K562 (cell line): ENCODE results near the gene GRIK2. TPM values are rescaled to one million over a fixed set of nuclear protein-coding genes. Genes with fewer than 3 reads are reported as not detected.

Experiments used
- ATAC-seq: fragments of 200-7000 bp; cut with Tn5 transposase; 3 replicates; pipeline ENCODE4 v1.9.1; 2020; ENCODE audit warnings: moderate library complexity
- BruUV-seq: library from RNA; stranded (reverse); fragments of 400-500 nt; replicated peaks from 2 replicates; lab custom pipeline; 2021; lab: Mats Ljungman, UMichigan
- CTCF ChIA-PET: fragments of 300-600 bp; formaldehyde crosslinking; extraction: SDS; loops from one replicate; lab custom pipeline; 2021; ENCODE audit warnings: low intra/inter-chr PET ratio; lab: Yijun Ruan, JAX
- POLR2A ChIA-PET: fragments of 300-600, 350-650 bp; sonication (Branson Sonifier 250); formaldehyde crosslinking; extraction: SDS; loops from one replicate; lab custom pipeline; 2021; ENCODE audit warnings: antibody characterized with exemption, inconsistent platforms; lab: Yijun Ruan, JAX
- DNase-seq, 4 experiments: peaks; one replicate each; pipeline versions ENCODE4 v3.0.0 to v3.0.0-alpha.2; 2011 to 2018; ENCODE audit warnings: low spot score in 3 of 4, mixed read lengths in 3 of 4; ENCODE audit errors: extremely low read depth in 1 of 4
- FAIRE-seq: peaks from 2 replicates; lab custom pipeline; 2011; peaks lifted over from hg19 to GRCh38; lab: Jason Lieb, UNC
- H2AFZ ChIP-seq: 2 replicates; pipeline ENCODE4 v1.6.0; 2011; ENCODE audit warnings: low read depth, low read length, control low read depth, inconsistent platforms
- H3K27ac ChIP-seq: fragments of 200-600 bp; 3 replicates; pipeline ENCODE4 v1.8.0; 2011; ENCODE audit warnings: low read depth, mild to moderate bottlenecking, control low read depth, inconsistent platforms, low read length, moderate library complexity, mixed read lengths; ENCODE audit errors: extremely low read depth
- H3K27me3 ChIP-seq, 2 experiments: fragments of 300-600 bp in 1 of 2; 2 replicates in 1 of 2; 3 replicates in 1 of 2; pipeline versions ENCODE4 v1.6.0 to v1.8.0; 2011; ENCODE audit warnings: inconsistent platforms in 2 of 2, low read length in 2 of 2, mild to moderate bottlenecking in 1 of 2, mixed read lengths in 1 of 2, moderate library complexity in 1 of 2; ENCODE audit not compliant: control insufficient read depth in 2 of 2, insufficient read depth in 2 of 2
- H3K36me3 ChIP-seq: fragments of 300-600 bp; 3 replicates; pipeline ENCODE4 v1.8.0; 2011; ENCODE audit warnings: mild to moderate bottlenecking, low read length, inconsistent platforms; ENCODE audit not compliant: control insufficient read depth, insufficient read depth
- H3K4me1 ChIP-seq, 2 experiments: fragments of 200-600 bp in 1 of 2; replicated peaks in 1 of 2; 2 replicates in 1 of 2; 3 replicates in 1 of 2; pipeline versions ENCODE4 v1.5.1 to v1.8.0; 2011; ENCODE audit warnings: inconsistent platforms in 2 of 2, low read length in 2 of 2, mild to moderate bottlenecking in 1 of 2, mixed read lengths in 1 of 2, moderate library complexity in 1 of 2; ENCODE audit not compliant: control insufficient read depth in 2 of 2, insufficient read depth in 2 of 2
- H3K4me2 ChIP-seq: 2 replicates; pipeline ENCODE4 v1.6.1; 2011; ENCODE audit warnings: low read length, control low read depth, inconsistent platforms, mixed read lengths; ENCODE audit not compliant: insufficient read depth
- H3K4me3 ChIP-seq: fragments of 200-600 bp; sonication (generic), shearing (Covaris generic); 2 replicates; pipeline ENCODE4 v1.5.1; 2016; ENCODE audit warnings: control low read depth, inconsistent platforms
- H3K79me2 ChIP-seq: fragments of 200-600 bp; 3 replicates; pipeline ENCODE4 v1.8.0; 2011; ENCODE audit warnings: low read length, inconsistent platforms; ENCODE audit not compliant: control insufficient read depth, insufficient read depth
- H3K9ac ChIP-seq, 2 experiments: 2 replicates each; pipeline versions ENCODE4 v1.6.0 to v1.6.1; 2011; ENCODE audit warnings: low read depth in 2 of 2, low read length in 2 of 2, control low read depth in 1 of 2, inconsistent platforms in 1 of 2, mild to moderate bottlenecking in 1 of 2, mixed read lengths in 1 of 2; ENCODE audit not compliant: insufficient read depth in 1 of 2
- H3K9me1 ChIP-seq: one replicate; pipeline ENCODE4 v1.6.0; 2011; ENCODE audit warnings: inconsistent platforms, mild to moderate bottlenecking, low read length, moderate library complexity; ENCODE audit not compliant: control insufficient read depth, insufficient read depth
- H3K9me3 ChIP-seq: replicated peaks from 2 replicates; pipeline ENCODE4 v1.5.1; 2011; ENCODE audit warnings: low read depth, low read length, inconsistent platforms; ENCODE audit not compliant: control insufficient read depth, insufficient read depth
- H4K20me1 ChIP-seq: replicated peaks from 2 replicates; pipeline ENCODE4 v1.6.1; 2011; ENCODE audit warnings: low read length, inconsistent platforms, mixed read lengths; ENCODE audit not compliant: control insufficient read depth, insufficient read depth
- BRD9 ChIP-seq: fragments of 450-650 bp; IDR thresholded peaks from 2 replicates; pipeline ENCODE4 v1.6.1; 2018; ENCODE audit warnings: low read depth; ENCODE audit not compliant: partially characterized antibody
- FOSL1 ChIP-seq: fragments of 200-800 bp; sonication (Bioruptor generic); conservative IDR thresholded peaks from 2 replicates; pipeline ENCODE4 v1.6.1; 2016; ENCODE audit warnings: missing genetic modification characterization, missing compliant biosample characterization
- HOXB6 ChIP-seq: fragments of 250-450 bp; sonication (Bioruptor Pico); IDR thresholded peaks from 2 replicates; pipeline ENCODE4 v1.5.1; 2022; ENCODE audit warnings: mild to moderate bottlenecking, borderline replicate concordance
- JUND ChIP-seq, 2 experiments: IDR thresholded peaks; 2 replicates in 1 of 2; 3 replicates in 1 of 2; pipeline ENCODE4 v1.6.1; 2011; ENCODE audit warnings: borderline replicate concordance in 2 of 2, low read depth in 2 of 2, low read length in 2 of 2, improper control_type of control experiment in 1 of 2, missing biosample characterization in 1 of 2, missing genetic modification characterization in 1 of 2, missing genetic modification reagents in 1 of 2
- MXI1 ChIP-seq: IDR thresholded peaks from 2 replicates; pipeline ENCODE4 v1.6.1; 2011; ENCODE audit warnings: low read depth, mild to moderate bottlenecking, improper control_type of control experiment, low read length
- PCBP1 ChIP-seq: fragments of 200-400 bp; formaldehyde crosslinking; IDR thresholded peaks from 2 replicates; pipeline ENCODE4 v1.6.1; 2018; ENCODE audit warnings: mild to moderate bottlenecking, low read depth, low read length; ENCODE audit not compliant: poor library complexity, severe bottlenecking
- PPARD ChIP-seq: fragments of 250-450 bp; sonication (Bioruptor Pico); IDR thresholded peaks from 2 replicates; pipeline ENCODE4 v1.8.0; 2022; ENCODE audit warnings: inconsistent platforms, mild to moderate bottlenecking, moderate library complexity
- XRCC4 ChIP-seq: IDR thresholded peaks from one replicate; pipeline ENCODE4 v1.6.1; 2011; ENCODE audit not compliant: insufficient read depth, insufficient read length; ENCODE audit errors: extremely low read depth
- YBX1 ChIP-seq: fragments of 450-650 bp; IDR thresholded peaks from 2 replicates; pipeline ENCODE4 v1.7.1; 2016; ENCODE audit warnings: mild to moderate bottlenecking
- ZC3H4 ChIP-seq: sonication (generic); formaldehyde crosslinking; IDR thresholded peaks from 2 replicates; pipeline ENCODE4 v1.9.0; 2021; ENCODE audit warnings: missing genetic modification reagents, borderline replicate concordance
- WGBS: fragments of 100-300 bp; shearing (Covaris generic); methylation state at CpG from one replicate; pipeline ENCODE4 v1.1.6; 2016; ENCODE audit warnings: low coverage, mixed read lengths; ENCODE audit not compliant: insufficient coverage; ENCODE audit errors: missing lambda C conversion rate; 5-methylcytosine and 5-hydroxymethylcytosine counted together
- in situ Hi-C: fragments of 300-500 bp; cut with MboI; formaldehyde crosslinking; loops from 4 replicates; pipeline ENCODE4 v1.15.0; 2018; ENCODE audit warnings: inconsistent platforms, mixed read lengths
- intact Hi-C: fragments of 100-400 bp; cut with micrococcal nuclease; formaldehyde crosslinking; loops from 2 replicates; pipeline ENCODE4 v1.14.2; 2022
- polyA plus RNA-seq, 8 experiments: library from polyadenylated mRNA; depleted of rRNA in 4 of 8; stranded (reverse) in 5 of 8; unstranded in 3 of 8; fragments of >200 nt; fragmentation: Nextera tagmentation in 2 of 8; fragmentation: Illumina TruSeq in 1 of 8; extraction: Ambion mirVana in 2 of 8; extraction: Trizol in 1 of 8; gene quantifications; 2 replicates each; pipeline versions ENCODE4 v1.2.1 to v1.2.3, GENCODE V29; 2011 to 2014; ENCODE audit warnings: inconsistent platforms in 1 of 8, missing spikeins in 1 of 8
- total RNA-seq, 7 experiments: library from RNA; depleted of rRNA in 6 of 7; stranded (reverse); fragments of >200 nt in 6 of 7; fragmentation: Illumina TruSeq in 2 of 7; extraction: Trizol in 2 of 7; gene quantifications; 2 replicates each; pipeline versions ENCODE4 v1.2.1 to v1.2.3, GENCODE V29; 2011 to 2021; ENCODE audit warnings: low replicate concordance in 1 of 7
- TF ChIP-seq, protein P1 (sequence below): fragments of 250-450 bp; sonication (Bioruptor Pico); IDR thresholded peaks from 2 replicates; pipeline ENCODE4 v1.4.0; 2020; ENCODE audit warnings: borderline replicate concordance
- TF ChIP-seq, protein P2 (sequence below): conservative IDR thresholded peaks from 2 replicates; pipeline ENCODE4 v1.6.1; 2011; ENCODE audit warnings: low read depth, mild to moderate bottlenecking, low read length; ENCODE audit not compliant: control insufficient read depth
- TF ChIP-seq, protein P3 (sequence below), 2 experiments: fragments of 450-650 bp; IDR thresholded peaks; 2 replicates each; pipeline ENCODE4 v1.6.1; 2018; ENCODE audit warnings: mild to moderate bottlenecking in 2 of 2, low read depth in 1 of 2; ENCODE audit not compliant: partially characterized antibody in 2 of 2

GRIK2 gene
- total and polyA plus RNA-seq, 9 of the 15 experiments (the other 6 are each of a cell fraction or from before 2014, with no cell fraction given): not detected

DNA sequence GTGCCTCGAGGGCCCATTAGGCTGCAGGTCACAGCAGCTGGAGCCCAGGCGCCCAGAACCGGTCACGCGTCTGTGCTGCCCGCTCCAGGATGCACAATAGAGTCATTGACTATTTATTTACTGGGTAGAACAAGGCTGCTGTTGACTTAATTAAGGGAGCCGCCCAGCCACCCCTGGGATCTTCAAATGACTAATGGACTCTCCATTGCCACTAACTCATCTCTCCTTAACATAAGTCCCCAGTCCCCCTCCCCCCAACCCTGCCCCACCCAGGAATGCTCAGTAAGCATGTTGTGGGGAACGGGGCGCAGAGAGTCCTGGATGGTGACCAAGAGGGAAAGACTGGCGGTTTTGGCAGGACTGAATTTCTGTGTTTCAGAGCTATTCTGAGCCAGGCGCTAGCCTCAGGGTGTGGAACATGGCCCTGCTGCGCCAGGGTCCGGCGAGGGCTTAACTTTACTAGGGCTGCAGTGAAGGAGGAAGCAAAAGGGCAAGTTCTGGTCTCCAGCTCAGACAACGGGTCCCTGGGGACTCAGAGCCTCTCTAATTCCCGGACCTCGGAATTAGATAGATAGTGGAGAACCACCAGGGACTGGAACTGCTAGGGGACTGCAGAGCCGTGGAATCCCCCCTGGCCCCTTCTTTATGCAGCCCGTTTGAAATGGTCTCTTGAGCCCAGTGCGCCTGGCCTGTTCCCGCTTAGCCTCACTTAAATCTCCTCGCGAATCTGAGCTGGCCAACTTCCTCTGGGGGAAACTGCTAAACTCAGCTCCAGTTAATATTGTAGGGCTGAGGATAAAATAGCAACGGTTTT, 1.5 kb upstream of the GRIK2 start:
- ATAC-seq (no peak), FAIRE-seq (no peak), DNase-seq (no peak)
- H4K20me1 ChIP-seq: no peaks in the 10 kb centered on the region
- H3K4me1 ChIP-seq: peaks cover 0 to 6% of the 10 kb centered on the region in 2 experiments; a peak in 2 of 5 replicates
- no TSS peak for BruUV-seq
- H3K4me3 ChIP-seq: no peak overlapping the region
- H3K27ac ChIP-seq: no peak overlapping the region
- ChIA-PET POLR2A (no interaction called here), CTCF (no interaction called here)
- H3K79me2 ChIP-seq: no peaks in the 10 kb centered on the region
- H3K9me1 ChIP-seq: no peaks in the 10 kb centered on the region
- in situ Hi-C loops: no loop called here
- intact Hi-C loops: no loop called here
- H2AFZ ChIP-seq: no peak overlapping the region
- peaks cover 0 to 7% of the 10 kb centered on the region in 2 experiments; a peak in 2 of 5 replicates for H3K27me3 ChIP-seq
- H3K9me3 ChIP-seq: no peaks in the 10 kb centered on the region
- 2% methylated on average over 23 of the region's 24 CpGs for WGBS
- no peak overlapping the region for H3K9ac ChIP-seq
- no peak overlapping the region for H3K4me2 ChIP-seq
- no peaks in the 10 kb centered on the region for H3K36me3 ChIP-seq
- TF ChIP-seq YBX1 (no peak), BRD9 (no peak), MXI1 (no peak), FOSL1 (tag) (no peak), ZC3H4 (CRISPR knock-in tag) (no peak), XRCC4 (no peak), JUND (IDR thresholded peaks at IDR 0.05; ENCODE audit: borderline replicate concordance, low read depth, low read length) (no peak), JUND (tag; IDR thresholded peaks at IDR 0.05; ENCODE audit: borderline replicate concordance, low read depth, low read length) (no peak), HOXB6 (no peak), PPARD (CRISPR knock-in tag) (no peak), PCBP1 (no peak)
- TF ChIP-seq, protein P1, sequence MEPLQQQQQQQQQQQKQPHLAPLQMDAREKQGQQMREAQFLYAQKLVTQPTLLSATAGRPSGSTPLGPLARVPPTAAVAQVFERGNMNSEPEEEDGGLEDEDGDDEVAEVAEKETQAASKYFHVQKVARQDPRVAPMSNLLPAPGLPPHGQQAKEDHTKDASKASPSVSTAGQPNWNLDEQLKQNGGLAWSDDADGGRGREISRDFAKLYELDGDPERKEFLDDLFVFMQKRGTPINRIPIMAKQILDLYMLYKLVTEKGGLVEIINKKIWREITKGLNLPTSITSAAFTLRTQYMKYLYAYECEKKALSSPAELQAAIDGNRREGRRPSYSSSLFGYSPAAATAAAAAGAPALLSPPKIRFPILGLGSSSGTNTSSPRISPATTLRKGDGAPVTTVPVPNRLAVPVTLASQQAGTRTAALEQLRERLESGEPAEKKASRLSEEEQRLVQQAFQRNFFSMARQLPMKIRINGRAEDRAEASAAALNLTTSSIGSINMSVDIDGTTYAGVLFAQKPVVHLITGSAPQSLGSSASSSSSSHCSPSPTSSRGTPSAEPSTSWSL (CRISPR knock-in tag): no peak
- TF ChIP-seq, protein P2, sequence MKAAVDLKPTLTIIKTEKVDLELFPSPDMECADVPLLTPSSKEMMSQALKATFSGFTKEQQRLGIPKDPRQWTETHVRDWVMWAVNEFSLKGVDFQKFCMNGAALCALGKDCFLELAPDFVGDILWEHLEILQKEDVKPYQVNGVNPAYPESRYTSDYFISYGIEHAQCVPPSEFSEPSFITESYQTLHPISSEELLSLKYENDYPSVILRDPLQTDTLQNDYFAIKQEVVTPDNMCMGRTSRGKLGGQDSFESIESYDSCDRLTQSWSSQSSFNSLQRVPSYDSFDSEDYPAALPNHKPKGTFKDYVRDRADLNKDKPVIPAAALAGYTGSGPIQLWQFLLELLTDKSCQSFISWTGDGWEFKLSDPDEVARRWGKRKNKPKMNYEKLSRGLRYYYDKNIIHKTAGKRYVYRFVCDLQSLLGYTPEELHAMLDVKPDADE: no peak
- TF ChIP-seq, protein P3, sequence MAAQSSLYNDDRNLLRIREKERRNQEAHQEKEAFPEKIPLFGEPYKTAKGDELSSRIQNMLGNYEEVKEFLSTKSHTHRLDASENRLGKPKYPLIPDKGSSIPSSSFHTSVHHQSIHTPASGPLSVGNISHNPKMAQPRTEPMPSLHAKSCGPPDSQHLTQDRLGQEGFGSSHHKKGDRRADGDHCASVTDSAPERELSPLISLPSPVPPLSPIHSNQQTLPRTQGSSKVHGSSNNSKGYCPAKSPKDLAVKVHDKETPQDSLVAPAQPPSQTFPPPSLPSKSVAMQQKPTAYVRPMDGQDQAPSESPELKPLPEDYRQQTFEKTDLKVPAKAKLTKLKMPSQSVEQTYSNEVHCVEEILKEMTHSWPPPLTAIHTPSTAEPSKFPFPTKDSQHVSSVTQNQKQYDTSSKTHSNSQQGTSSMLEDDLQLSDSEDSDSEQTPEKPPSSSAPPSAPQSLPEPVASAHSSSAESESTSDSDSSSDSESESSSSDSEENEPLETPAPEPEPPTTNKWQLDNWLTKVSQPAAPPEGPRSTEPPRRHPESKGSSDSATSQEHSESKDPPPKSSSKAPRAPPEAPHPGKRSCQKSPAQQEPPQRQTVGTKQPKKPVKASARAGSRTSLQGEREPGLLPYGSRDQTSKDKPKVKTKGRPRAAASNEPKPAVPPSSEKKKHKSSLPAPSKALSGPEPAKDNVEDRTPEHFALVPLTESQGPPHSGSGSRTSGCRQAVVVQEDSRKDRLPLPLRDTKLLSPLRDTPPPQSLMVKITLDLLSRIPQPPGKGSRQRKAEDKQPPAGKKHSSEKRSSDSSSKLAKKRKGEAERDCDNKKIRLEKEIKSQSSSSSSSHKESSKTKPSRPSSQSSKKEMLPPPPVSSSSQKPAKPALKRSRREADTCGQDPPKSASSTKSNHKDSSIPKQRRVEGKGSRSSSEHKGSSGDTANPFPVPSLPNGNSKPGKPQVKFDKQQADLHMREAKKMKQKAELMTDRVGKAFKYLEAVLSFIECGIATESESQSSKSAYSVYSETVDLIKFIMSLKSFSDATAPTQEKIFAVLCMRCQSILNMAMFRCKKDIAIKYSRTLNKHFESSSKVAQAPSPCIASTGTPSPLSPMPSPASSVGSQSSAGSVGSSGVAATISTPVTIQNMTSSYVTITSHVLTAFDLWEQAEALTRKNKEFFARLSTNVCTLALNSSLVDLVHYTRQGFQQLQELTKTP (IDR thresholded peaks at IDR 0.05; ENCODE audit: low read depth in 1 of 2, partially characterized antibody in 2 of 2): no peak
